Heart left ventricle (tissue), 16 donors: ENCODE data around the gene POLR2A. TPM values are rescaled to one million over a fixed set of nuclear protein-coding genes. Genes with fewer than 3 reads are reported as not detected.
"Not testable (repeated sequence)": the region's sequence is repeated elsewhere in the genome, so short reads cannot be mapped to it uniquely, and the experiment has no call there.

ENCODE experiments used
- ATAC-seq, 4 donors: fragments of 200-7000 bp; cut with Tn5 transposase; one replicate each; pipeline ENCODE4 v1.9.1; 2020 to 2022; ENCODE audit warnings: moderate library complexity in 4 of 4, mild to moderate bottlenecking in 3 of 4, moderate number of reproducible peaks in 1 of 4
- DNase-seq, 5 donors: peaks; one replicate each; pipeline ENCODE4 v3.0.0-alpha.2; 2020
- H3K27ac ChIP-seq, 12 donors: fragments of 200-600 bp; sonication (generic) in 4 of 12; one replicate each; pipeline versions ENCODE4 v1.5.0 to v1.8.0; 2016 to 2022; ENCODE audit warnings: mild to moderate bottlenecking in 2 of 12
- H3K27me3 ChIP-seq, 9 donors: fragments of 200-600 bp; sonication (generic) in 2 of 9; one replicate each; pipeline versions ENCODE4 v1.5.1 to v1.8.0; 2016 to 2022; ENCODE audit warnings: mild to moderate bottlenecking in 3 of 9
- H3K36me3 ChIP-seq, 9 donors: fragments of 200-600 bp; sonication (generic) in 2 of 9; one replicate each; pipeline versions ENCODE4 v1.5.0 to v1.8.0; 2018 to 2022; ENCODE audit warnings: mild to moderate bottlenecking in 2 of 9
- H3K4me1 ChIP-seq, 12 donors: fragments of 200-600 bp; sonication (generic) in 4 of 12; one replicate each; pipeline versions ENCODE4 v1.5.0 to v1.8.0; 2016 to 2022; ENCODE audit warnings: mild to moderate bottlenecking in 3 of 12
- H3K4me3 ChIP-seq, 12 donors: fragments of 200-600 bp; sonication (generic) in 4 of 12; one replicate each; pipeline versions ENCODE4 v1.5.0 to v1.8.0; 2017 to 2022; ENCODE audit warnings: mild to moderate bottlenecking in 9 of 12, moderate library complexity in 4 of 12
- H3K9me3 ChIP-seq, 12 donors: fragments of 200-600 bp; sonication (generic) in 4 of 12; one replicate each; pipeline versions ENCODE4 v1.5.0 to v1.8.0; 2016 to 2022; ENCODE audit warnings: mild to moderate bottlenecking in 1 of 12
- CTCF ChIP-seq, 12 donors: fragments of 200-600 bp; sonication (generic) in 4 of 12; IDR thresholded peaks; one replicate each; pipeline versions ENCODE4 v1.5.0 to v1.8.0; 2018 to 2022; ENCODE audit warnings: antibody characterized with exemption in 12 of 12, mild to moderate bottlenecking in 5 of 12
- POLR2A ChIP-seq, 2 donors: fragments of 450-650 bp; IDR thresholded peaks; one replicate each; pipeline ENCODE4 v1.6.1; 2017; ENCODE audit warnings: antibody characterized with exemption in 2 of 2, mild to moderate bottlenecking in 2 of 2, moderate library complexity in 2 of 2
- WGBS, 4 donors: extraction: QIAGEN DNeasy Blood & Tissue Kit in 2 of 4; methylation state at CpG; one replicate each; pipeline versions ENCODE4 v1.1.5 to v1.1.7; 2013 to 2018; 5-methylcytosine and 5-hydroxymethylcytosine counted together
- intact Hi-C, 10 donors: fragments of 100-400 bp; cut with DNase I; formaldehyde crosslinking; loops; one replicate each; pipeline versions ENCODE4 v1.11.1 to v1.14.2; 2022
- polyA plus RNA-seq, 2 donors: library from polyadenylated mRNA; stranded (reverse); fragments of 200-250 nt; gene quantifications; one replicate each; pipeline ENCODE4 v1.2.3, GENCODE V29; 2013
- total RNA-seq, 9 donors: library from RNA; depleted of rRNA in 2 of 9; stranded (reverse); fragments of >200 nt in 2 of 9; fragmentation: NEBNext Ultra II Directional in 3 of 9; extraction: Animal tissue kit (Norgen Biotek cat#: 25700) in 3 of 9; gene quantifications; one replicate each; pipeline versions ENCODE4 v1.1.0 to v1.2.4, GENCODE V29; 2016 to 2023
- donor health status: ischemic (EF 13 %, LVEDD 7.1; RV severe dilation, severe dysfunction).
- donor health status: healthy with polysubstance abuse.
- donor health status: DM: no; HTN: yes; CAD: no.
- donor health status: DM: no; HTN: no; CAD: no.
- donor health status: ischemic (EF 25% LVEDD 6.9; RV normal size, moderate dysfunction).
- donor health status: ischemic (EF 25% LVEDD 5.7; RV mildly dilated, moderate dysfunction).
- donor health status: healthy.
- donor health status: DM: yes; HTN: yes; CAD: no.
- donor health status: ischemic (EF 35%, LVEDD 5.7; RV mildly dilated, moderate dysfunction).
- donor health status: nonischemic (EF 11% LVEDD 7.7; RV severe dilation, severe dysfunction).
- donor health status: DM: yes; HTN: yes; CAD: no.
- donor health status: PGD.
- donor health status: ischemic (EF 29% LVEDD 5.4; RV normal size, mild dysfunction).
- donor health status: nonischemic (EF 23%, LVEDD 6.1; RV moderate dilation, normal function).

The POLR2A gene
- total and polyA plus RNA-seq, 11 donors = 17.3 to 77.6 (median 41.5) TPM

DNA sequence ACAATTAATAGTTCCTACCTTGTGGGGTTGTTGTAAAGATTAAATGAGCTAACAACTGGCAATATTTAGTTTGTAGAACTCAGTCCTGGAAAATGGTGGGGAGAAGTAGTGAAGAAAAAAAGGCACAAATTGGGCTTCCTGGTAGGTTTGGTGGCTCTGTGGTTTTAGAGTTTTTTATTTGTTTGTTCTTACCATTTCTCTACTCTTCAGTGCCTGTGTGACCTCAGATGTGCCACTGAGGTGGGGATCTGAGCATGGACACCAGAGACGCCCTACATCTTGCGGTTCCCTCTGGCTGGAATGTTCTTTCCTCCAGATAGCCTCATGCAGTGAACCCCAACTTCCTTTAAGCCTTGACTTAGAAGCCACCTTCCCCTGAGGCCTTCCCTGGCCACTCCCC lies 12.4 kb upstream of the POLR2A start:
- ATAC-seq (no peak), DNase-seq (no peak)
- TF ChIP-seq CTCF (IDR thresholded peaks at IDR 0.05) (no peak), POLR2A (IDR thresholded peaks at IDR 0.05) (no peak)
- intact Hi-C loops = no loop called here
- Histone ChIP-seq H3K36me3 (peaks cover 0 to 6% (median 0%) of the 10 kb centered on the region in 9 donors), H3K4me1 (peaks cover 2 to 87% (median 55%) of the 10 kb centered on the region in 12 donors), H3K4me3 (no peak overlapping the region), H3K27me3 (no peaks in the 10 kb centered on the region), H3K27ac (peak overlapping the region in 2 of 12 donors; percentile 5 to 24), H3K9me3 (no peaks in the 10 kb centered on the region)
- 70 to 80% (median 77%) methylated on average over 2 of the region's 2 CpGs for WGBS, 4 donors

GRCh38 chr17:7474767-7475166 lies 9.4 kb upstream of the POLR2A start:
- DNase-seq, H3K27me3 ChIP-seq, H3K9me3 ChIP-seq, H3K4me3 ChIP-seq, ATAC-seq, H3K36me3 ChIP-seq: not testable (repeated sequence)
- Histone ChIP-seq H3K4me1 (peaks cover 7 to 77% (median 54%) of the 10 kb centered on the region in 12 donors), H3K27ac (peak overlapping the region in 9 of 12 donors; percentile 73 to 100 (median 100))
- intact Hi-C loops = loop anchor here in 3 of 10 donors (5.0 kb wide), 1 partner anchor 32 kb away; no protein-coding TSS in a partner anchor
- 83 to 94% (median 90%) methylated on average over 8 of the region's 8 CpGs for WGBS, 4 donors

GRCh38 chr17:7475764-7476422 lies 8.3 kb upstream of the POLR2A start:
- ATAC-seq = peak; percentile 42 to 70 (median 60)
- peak; percentile 63 to 82 (median 70) for DNase-seq
- H3K27me3 ChIP-seq = no peaks in the 10 kb centered on the region
- no peaks in the 10 kb centered on the region for H3K9me3 ChIP-seq
- no peaks in the 10 kb centered on the region for H3K36me3 ChIP-seq
- intact Hi-C loops = loop anchor here in 3 of 10 donors (5.0 kb wide), 1 partner anchor 34 kb away; no protein-coding TSS in a partner anchor
- H3K4me1 ChIP-seq = peaks cover 7 to 80% (median 52%) of the 10 kb centered on the region in 12 donors
- H3K4me3 ChIP-seq = peak overlapping the region in 1 of 12 donors; percentile 14
- WGBS, 4 donors = 33 to 43% (median 38%) methylated on average over 15 of the region's 15 CpGs
- TF ChIP-seq CTCF (IDR thresholded peaks at IDR 0.05) (no peak), POLR2A (IDR thresholded peaks at IDR 0.05) (no peak)
- H3K27ac ChIP-seq = peak overlapping the region; percentile 6 to 100 (median 100)

- Histone ChIP-seq H3K36me3 (no peaks in the 10 kb centered on the region), H3K27me3 (no peaks in the 10 kb centered on the region), H3K9me3 (no peaks in the 10 kb centered on the region), H3K4me1 (peaks cover 7 to 77% (median 51%) of the 10 kb centered on the region in 12 donors), H3K4me3 (peak overlapping the region in 1 of 12 donors; percentile 99), H3K27ac (peak overlapping the region in 11 of 12 donors; percentile 78 to 100 (median 100))
- 19 to 37% (median 30%) methylated on average over 3 of the region's 3 CpGs for WGBS, 4 donors
- DNase-seq = no peak
- TF ChIP-seq POLR2A (IDR thresholded peaks at IDR 0.05) (no peak), CTCF (IDR thresholded peaks at IDR 0.05) (no peak)
- no peak for ATAC-seq
- intact Hi-C loops = loop anchor here in 3 of 10 donors (5.0 kb wide), 1 partner anchor 34 kb away; no protein-coding TSS in a partner anchor
Observed at GRCh38 chr17:7476494-7476893, 7.7 kb upstream of the POLR2A start.
